Activated T-cell treated with anti-CD3 and anti-CD28 coated beads for 4 hours (primary cell): ENCODE data around the gene GID8.
A peak's percentile ranks its signal among the peaks of the same experiment; 100 is the strongest.

Source experiments
- DNase-seq: peaks from one replicate; pipeline ENCODE4 v3.0.0-alpha.2; 2020

The GID8 gene

DNA sequence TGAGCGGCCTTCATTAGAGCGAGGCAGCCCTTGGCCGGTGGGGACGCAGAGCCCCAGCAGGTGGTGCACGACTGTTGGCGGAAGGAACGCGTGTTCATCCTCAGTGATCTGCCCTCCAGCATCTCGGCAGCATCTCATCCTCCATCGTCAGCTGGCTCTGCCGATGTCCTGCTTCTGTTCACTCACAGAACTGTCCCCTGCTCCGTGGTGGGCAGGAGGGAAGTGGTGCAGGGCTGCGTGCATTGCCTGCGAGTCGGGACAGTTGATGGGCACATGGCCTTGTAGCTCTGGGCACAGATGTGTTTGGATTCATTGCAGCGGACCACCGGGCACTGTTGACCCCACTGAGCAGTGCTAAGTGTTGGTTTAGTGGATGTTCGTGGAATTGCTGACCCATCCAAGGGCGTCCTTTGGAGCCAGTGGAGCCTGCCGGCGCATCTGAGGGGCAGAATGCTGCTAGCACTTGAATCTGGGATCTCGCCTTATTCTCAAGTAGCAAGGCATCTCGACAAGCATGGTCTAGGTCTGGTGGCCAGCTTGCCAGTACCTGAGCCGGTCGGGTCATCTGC, 7.9 kb downstream of the GID8 start:
- DNase-seq: no peak

DNA sequence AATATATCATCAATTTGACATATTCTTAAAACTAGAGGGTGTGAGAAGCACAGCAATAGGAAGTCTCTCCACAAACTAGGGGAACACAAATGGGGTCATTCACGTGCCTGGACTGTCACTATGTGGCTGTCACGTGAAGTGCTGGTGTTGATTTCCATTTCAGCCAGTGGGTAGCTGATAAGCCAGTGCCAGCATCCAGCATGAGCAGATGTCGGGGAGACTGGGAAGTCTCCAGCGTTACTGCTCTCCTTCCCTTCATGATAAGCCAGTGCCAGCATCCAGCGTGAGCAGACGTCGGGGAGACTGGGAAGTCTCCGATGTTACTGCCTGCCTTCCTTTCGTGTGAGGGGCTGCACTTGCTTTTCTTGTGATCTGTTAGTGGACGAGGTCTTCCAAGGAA, 9.0 kb downstream of the GID8 start:
- no peak for DNase-seq

DNA sequence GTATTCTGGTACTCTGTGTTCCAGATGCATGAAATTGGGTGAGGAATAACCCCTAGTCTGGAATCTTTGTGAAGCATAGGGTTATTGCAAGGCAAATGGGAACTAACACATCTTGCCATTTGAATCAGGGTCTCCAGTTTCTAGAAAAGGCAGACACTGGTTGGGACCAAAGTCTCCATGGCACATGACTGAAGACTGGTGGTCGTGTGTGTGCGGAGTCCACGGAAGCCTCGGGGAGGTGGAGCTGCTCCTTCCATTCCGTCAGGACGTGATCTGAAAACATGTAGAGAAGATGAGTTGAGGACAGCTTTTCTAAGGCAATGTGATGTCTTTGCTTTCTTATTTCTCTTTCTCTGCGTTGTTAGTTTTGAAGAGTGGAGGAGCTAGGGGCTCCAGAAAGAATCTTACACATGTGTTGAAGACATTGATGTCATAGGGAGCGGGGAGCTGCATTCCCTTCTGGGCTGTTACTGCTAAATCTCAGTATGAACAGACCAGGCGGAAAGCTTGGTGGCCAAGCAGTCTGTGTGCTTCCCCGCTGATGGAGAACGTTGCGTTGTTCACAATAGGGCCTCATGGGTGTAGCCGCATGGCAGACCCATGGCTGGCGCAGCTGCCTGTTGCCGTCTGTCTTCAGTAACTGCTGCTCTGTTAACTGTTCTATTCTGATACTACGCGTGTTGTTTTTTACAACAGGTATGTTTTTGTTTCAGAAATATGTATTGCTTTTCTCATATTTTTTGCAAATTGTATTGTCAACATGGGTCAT, 9.8 kb downstream of the GID8 start:
- no peak for DNase-seq

DNA sequence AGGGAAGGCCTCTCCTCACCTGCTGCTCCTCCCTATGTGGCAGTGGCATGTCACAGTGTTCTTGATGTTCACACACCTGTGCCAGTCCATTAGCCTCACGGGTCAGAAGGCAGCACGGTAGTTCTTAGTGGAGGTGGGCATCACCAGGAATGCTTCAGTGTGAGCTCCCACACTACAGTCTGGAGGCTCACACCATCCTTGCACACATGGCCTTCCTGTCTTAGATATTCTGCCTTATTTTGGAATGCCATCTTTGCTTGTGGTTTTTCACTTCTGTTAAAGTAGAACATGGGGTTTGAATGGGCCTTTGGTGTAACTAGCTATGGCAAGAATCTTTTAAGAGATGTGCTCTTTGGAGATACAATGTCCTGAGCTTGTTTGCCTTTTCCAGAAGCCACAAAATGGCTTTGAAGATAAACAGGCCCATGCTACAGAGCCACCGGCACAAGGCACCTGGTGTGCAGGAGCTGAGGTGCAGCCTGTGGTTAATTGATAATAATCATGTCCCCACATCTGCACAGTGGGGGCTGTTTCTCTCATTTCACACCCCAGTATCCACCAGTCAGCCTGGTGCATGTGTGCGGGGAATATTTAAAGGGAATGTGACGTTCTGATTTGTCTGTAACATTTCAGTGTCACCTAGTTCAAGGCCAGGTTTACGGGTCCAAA, 11.3 kb downstream of the GID8 start:
- DNase-seq: no peak

DNA sequence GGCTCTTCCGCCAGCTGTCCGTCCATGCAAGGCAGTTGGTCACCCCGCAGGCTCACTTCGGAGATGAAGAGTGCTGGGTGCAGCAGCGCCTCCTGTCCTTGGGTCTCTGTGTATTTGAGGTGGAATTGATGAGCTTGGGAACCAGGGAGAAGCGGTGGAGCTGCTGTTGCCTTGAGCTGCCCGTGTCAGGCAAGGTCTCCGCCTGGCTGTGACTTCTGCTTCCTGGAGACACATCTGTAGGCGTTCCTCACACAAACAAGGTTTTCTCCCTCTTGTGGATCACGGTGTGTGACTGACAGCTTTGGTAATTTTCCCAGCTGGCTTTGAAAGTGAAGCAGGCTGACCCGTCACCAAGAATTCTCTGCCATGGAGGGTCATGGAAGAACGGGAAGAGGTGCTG, 12.0 kb downstream of the GID8 start:
- DNase-seq: no peak

DNA sequence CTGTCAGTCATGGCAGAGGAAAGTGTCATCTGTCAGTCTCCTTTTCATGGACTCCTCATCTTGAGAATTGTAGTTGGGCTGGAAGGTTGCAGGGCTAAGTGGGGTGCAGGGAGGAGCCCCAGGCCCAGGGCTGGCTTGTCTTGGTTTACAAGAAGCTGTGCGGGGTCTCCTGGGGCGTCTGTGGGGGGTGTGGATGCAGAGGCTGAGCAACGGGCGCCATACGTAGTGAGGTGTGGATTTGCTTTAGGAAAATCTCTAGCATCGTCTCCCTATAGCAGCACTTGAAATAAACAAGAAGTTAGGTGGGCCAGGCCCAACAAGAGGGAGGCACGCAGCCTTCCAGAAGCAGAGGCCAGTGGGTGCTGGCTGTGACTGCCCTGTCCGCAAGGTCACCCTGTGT, 12.8 kb downstream of the GID8 start:
- no peak for DNase-seq

DNA sequence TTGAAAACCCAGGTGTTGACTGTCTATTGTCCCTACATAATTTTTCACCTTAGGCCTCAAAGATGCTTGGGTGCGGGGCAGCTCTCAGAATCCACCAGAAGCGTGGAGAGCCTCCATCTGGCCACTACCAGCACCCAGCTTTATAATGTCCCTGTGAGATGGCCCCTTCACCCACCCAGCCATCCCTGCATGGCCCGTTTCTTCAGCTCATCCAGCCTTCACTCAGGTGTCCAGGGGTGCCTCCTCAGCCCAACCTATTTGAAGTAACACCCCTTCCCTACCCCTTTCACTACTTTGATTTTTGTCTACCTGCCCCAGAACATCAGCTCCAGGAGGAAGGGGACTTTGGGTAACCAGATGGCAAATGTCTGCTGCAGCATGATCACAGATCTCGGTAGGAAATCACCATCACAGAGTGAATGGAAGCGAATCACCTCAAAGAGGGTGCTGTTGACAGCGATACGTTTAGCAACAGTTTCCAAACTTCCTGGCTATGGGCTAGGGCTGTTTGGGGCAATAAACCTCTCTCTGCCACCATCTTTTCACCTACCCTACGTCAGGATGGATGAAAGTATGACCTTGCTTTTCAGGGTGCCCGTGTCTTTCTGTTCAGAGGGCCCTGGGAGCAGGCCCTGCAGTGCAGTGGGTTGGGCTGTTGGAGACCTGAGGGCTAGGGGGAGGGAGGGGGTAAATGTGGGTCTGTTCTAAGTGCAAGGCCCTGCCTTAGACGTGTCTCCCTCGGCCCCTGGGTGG, 13.4 kb downstream of the GID8 start:
- no peak for DNase-seq

DNA sequence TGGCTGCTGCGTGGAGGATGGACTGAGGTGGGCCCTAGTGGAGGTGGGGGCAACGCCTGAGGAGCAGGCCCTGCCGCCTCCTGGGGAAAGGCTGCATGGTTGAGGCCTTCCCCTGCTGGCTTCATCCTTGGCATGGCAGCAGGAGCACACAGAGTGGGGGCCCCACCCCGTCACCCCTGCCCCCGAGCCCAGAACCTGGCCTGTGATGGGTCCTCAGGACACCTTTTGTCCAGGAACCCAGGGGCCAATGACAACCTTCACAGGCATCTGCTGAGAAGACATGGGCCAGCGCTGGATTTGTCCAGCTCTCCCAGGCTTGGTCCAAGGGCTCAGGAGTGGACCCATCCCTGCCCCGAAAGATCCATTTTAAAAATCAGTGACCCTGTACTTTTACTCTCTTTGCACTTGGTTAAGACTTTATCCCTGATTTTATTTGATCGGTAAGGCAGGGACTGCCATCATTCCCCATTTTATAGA, 14.0 kb downstream of the GID8 start:
- DNase-seq: no peak

DNA sequence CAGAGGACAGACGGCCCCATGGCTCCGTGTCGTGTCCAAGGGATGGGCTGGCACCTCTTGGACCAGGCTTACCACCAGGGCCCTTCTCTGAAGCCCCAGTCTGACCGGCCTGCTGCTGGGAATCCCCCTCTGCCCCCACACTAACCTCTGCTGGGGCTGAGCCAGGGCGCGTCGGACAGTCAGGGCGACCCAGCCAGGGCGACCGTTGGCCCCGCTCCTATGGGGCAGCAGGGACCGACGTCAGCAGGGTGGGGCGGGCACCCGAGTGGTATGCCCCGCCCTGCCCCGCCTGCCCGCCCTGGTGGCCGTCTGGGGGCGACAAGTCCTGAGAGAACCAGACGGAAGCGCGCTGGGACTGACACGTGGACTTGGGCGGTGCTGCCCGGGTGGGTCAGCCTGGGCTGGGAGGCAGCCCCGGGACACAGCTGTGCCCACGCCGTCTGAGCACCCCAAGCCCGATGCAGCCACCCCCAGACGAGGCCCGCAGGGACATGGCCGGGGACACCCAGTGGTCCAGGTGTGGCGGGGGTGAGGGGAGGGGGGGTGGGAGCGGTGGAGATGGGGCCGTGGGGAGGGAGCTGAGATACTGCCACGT, 14.5 kb downstream of the GID8 start, which contains the start of gene SLC17A9:
Gene SLC17A9, plus strand, starts transcription at position 337 of the 595 bp plus-strand sequence. Its CDS starts 122 bp downstream, at position 459.
- DNase-seq: no peak

DNA sequence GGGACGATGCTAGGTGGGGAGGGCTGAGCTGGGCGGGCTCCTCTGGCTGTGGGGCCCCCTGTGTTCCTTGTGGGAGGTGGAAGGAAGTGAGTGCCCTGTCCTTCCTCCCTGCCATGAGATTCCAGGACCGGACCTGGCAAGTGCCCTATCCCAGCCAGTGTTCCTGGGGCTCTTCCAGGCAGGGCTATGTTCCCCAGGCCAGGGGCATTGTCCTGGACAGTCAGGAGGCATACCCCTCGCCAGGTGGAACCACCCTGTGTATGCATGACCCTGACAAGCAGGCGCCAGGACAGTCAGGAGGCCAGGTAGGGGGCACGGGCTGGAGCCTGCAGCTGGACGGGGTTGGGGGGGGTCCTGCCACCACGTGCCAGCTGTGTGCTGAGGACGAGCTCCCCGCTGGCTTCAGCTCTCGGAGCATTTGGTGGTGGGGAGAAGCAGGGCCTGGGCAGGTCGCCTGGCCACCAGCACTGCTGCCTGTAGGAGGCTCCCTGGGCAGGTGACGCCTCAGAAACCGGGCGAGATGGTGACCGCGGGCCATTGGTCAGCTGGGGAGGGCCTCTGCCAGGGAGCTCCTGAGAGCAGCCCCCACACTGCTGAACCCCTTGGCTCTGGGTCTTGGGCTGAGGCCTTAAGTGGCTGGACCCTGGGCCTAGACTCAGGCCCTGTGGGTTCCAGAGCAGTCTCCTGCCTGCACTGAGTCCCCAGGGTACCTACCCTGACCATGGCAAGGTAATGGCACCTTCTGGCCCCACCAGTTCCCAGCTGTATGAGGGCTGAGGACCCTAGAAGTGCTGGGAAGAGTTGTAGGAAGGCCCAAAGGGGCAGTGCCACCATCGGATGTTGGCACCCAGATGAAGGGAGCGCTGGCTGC, 15.3 kb downstream of the GID8 start:
- no peak for DNase-seq

DNA sequence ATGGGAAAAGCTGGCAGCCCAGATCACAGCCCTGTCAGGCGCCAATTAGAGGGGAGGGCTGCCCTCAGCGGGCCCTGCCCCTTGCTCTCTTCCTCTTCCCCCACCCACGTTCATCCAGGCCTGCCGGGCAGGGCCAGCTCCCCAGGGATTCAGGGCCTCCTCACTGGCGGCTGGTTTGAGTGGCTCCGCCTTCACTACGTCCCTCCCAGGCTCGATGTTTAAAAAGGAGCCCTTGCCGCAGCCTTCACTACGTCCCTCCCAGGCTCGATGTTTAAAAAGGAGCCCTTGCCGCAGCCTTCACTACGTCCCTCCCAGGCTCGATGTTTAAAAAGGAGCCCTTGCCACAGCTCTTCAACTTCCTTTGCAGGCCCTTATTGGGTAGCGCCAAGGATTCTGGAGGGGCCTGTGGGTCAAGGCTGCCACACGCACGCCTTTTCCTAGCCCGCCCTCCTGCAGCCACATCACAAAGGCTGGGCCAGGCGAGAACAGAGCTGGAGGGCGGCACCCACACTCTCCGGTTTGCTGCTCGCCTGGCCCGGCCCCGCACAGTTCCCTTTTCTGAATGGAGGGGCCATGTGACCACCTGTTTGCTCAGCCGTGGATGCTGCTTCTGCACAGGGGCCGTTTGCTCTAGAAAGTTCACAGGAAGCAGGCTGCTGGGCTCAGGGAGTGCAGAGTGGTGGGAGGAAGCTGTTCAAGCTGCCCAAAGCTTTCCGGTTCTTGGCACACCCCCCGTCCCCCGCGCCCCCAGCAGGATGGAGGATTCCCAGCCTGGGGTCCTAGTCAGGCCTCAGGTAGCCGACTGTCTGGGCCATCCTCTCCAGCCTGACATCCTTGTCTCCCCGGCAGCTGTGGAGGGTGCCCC, 16.1 kb downstream of the GID8 start:
- DNase-seq: peak; percentile 24

DNA sequence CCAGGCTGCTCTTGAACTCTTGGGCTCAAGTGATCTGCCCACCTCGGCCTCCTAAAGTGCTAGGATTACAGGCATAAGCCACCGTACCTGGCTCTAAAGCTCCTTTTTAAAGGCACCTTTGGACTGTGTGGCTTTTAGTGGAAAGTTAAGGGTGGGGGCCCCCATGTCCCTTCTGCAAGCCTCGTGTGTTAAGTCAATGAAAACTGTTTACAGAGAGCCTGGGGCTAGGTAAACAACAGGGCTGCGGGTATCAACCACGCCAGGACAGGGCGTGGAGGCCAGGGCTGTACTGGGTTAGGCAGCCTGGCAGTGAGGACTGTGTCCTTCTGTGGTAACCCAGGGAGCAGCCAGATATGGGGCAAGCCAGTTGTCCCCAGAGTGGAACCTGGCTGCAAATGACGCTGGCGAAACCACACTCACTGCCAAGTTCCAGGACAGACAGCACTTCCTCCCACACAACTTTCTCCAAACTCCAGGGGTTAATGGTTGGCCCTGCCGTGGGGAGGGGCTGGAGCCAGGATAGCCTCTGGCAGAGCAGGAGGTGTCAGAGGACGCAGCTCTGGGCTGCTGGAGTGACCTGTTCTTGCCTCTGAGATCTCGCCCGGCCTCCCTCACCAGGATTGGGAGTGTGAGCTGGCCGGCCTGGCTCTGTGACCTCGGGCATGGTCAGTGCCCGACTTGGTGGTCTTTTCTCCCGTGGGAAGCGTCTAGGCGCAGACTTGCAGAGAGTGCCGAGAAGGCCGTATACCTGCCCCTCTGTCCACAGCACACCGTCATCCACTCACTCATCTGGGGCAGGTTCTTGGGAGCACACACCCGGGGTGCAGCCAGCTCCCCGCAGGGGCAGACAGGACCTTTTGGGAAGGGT, 17.8 kb downstream of the GID8 start:
- DNase-seq: no peak

DNA sequence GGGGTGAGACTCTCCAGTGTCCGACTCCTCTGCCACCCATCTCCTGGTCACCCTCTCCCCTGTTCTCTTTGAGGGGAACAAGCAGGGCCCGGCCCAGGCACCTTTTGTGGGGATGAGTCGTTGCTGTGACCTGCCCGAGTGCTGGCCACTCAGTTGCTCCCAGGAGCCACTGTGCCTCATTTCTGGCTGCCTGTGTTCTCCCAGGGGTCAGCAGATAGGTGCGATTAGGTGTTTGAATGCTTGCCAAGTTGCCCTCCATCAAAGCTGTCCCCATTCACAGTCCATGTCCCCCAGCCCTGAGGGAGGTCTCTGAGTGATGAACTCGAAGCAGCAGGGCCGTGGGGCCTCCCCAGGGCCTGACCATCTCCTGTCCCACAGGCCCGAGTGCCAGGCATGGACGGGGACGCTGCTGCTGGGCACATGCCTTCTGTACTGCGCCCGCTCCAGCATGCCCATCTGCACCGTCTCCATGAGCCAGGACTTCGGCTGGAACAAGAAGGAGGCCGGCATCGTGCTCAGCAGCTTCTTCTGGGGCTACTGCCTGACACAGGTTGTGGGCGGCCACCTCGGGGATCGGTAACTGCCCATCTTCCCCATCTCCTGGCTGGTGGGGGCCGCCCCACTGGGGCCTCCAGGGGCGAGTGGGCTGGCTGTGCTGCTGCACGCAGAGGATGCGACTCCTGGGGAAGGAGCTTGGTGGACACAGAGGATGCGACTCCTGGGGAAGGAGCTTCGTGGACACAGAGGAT, 18.6 kb downstream of the GID8 start:
- DNase-seq: no peak

DNA sequence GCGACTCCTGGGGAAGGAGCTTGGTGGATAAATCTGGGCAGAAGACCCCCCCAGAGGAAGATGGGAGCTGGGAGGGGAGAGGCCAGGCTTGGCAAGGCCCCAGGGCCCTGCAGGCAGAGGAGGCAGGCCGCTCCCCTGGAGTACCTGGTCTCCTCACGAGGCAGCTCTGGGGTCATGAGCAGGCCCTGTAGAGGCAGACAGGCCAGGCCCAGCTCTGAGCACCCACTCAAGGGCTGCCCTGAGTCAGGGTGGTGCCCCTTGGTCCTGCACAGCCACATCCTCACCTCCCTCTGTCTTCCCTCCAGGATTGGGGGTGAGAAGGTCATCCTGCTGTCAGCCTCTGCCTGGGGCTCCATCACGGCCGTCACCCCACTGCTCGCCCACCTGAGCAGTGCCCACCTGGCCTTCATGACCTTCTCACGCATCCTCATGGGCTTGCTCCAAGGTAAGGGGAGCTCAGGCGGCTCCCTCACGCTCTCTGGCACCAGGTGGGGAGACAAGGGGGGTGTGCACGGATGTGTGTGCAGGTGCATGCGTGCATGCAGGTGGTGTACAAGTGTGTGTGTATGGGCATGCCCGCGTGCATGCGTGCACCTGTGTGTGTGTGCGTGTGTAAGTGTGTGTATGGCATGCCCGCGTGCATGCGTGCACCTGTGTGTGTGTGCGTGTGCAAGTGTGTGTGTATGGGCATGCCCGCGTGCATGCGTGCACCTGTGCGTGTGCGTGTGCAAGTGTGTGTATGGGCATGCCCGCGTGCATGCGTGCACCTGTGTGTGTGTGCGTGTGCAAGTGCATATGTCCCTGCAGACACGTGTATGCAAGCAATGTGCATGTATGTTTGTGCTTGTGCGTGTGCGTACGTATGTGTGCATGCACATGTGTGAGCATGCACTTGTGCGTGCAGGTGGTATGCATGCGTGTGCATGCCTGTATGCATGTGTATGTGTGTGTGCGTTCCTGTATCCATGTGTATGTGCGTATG, 19.5 kb downstream of the GID8 start:
- no peak for DNase-seq

DNA sequence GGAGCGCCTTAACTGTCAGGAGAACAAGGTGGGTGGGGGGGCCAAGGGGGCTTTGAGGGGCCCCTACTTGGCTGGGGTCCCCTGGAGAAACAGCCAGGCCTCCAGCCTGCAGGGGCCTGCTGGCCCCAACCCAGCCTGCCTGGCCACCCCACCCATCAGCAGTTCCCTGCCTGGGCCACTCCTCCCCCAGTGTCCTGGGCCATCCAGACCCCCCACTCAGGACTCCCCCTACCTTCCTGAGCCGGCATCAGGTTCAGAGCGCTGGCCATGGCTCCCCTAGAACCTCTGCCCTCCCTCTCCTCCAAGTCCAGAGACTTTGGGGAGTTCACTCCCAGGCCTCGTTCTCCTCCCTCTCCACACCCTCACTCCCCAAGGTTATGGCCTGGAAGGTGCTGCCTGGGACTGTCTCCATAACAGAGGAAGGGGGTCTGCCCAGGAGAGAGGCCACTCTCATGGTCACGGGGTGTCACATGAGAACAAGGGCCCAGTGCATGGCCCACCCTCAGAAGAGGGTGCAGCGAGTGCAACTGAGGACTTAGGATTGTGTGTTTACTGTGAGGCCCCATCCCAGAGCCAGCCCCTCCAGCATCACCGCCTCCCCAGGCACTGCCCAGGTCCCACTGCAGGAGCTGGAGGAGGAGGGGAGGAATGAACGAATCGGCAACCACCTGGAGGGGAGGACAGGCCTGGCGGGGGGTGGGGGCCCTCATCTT, 20.6 kb downstream of the GID8 start:
- no peak for DNase-seq

DNA sequence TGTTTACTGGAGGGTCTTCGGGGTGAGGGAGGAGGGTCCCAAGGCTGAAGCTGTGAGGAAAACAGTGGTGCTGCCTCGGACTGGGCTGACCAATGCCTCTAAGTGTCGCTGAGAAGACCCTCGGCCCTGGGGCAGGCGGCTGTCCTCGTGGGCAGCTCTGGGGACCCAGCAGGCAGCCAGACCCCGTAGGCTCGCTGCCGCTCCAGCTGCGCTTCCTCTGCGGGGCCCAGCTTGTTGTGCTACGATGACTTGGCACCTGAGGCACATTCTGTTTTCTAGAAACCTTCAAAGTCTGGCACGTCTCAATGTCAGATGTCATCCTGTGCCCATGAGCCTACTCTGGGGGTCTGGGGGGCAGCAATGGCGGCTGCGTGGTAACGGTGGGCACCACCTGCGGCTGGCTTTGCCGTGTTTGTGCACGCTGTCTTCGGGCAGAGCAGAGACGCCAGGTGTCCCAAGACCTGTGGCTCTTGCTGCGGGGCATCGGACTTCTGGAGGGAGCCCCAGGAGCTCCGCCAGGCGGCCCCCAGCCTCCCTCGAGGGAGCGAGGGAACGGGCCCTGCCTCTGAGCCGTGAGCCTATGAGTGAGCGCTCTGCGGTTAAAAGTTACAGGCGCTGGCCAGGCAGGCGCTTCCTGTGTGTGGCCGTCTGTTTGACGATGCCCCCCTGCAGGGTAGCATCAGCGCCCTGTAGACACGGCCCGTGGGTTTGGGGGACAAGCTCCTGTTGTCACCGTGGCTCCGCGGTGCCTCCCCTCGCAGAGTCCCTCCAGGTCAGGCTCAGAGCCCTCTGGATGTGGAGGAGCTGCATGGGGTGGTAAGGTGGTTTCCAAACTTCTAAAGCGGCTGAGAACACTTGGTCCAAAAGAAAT, 21.4 kb downstream of the GID8 start:
- no peak for DNase-seq
